K562 (cell line): Measurements from ENCODE around the gene DLGAP5. TPM values are rescaled to one million over a fixed set of nuclear protein-coding genes. Genes with fewer than 3 reads are reported as not detected.

Experiments
- ATAC-seq: fragments of 200-7000 bp; cut with Tn5 transposase; 3 replicates; pipeline ENCODE4 v1.9.1; 2020; ENCODE audit warnings: moderate library complexity
- BruUV-seq: library from RNA; stranded (reverse); fragments of 400-500 nt; replicated peaks from 2 replicates; lab custom pipeline; 2021; lab: Mats Ljungman, UMichigan
- CTCF ChIA-PET: fragments of 300-600 bp; formaldehyde crosslinking; extraction: SDS; loops from one replicate; lab custom pipeline; 2021; ENCODE audit warnings: low intra/inter-chr PET ratio; lab: Yijun Ruan, JAX
- POLR2A ChIA-PET: fragments of 300-600, 350-650 bp; sonication (Branson Sonifier 250); formaldehyde crosslinking; extraction: SDS; loops from one replicate; lab custom pipeline; 2021; ENCODE audit warnings: antibody characterized with exemption, inconsistent platforms; lab: Yijun Ruan, JAX
- DNase-seq, 4 experiments: peaks; one replicate each; pipeline versions ENCODE4 v3.0.0 to v3.0.0-alpha.2; 2011 to 2018; ENCODE audit warnings: low spot score in 3 of 4, mixed read lengths in 3 of 4; ENCODE audit errors: extremely low read depth in 1 of 4
- FAIRE-seq: peaks from 2 replicates; lab custom pipeline; 2011; peaks lifted over from hg19 to GRCh38; lab: Jason Lieb, UNC
- H2AFZ ChIP-seq: 2 replicates; pipeline ENCODE4 v1.6.0; 2011; ENCODE audit warnings: low read depth, low read length, control low read depth, inconsistent platforms
- H3K27ac ChIP-seq: fragments of 200-600 bp; 3 replicates; pipeline ENCODE4 v1.8.0; 2011; ENCODE audit warnings: low read depth, mild to moderate bottlenecking, control low read depth, inconsistent platforms, low read length, moderate library complexity, mixed read lengths; ENCODE audit errors: extremely low read depth
- H3K27me3 ChIP-seq, 2 experiments: fragments of 300-600 bp in 1 of 2; 2 replicates in 1 of 2; 3 replicates in 1 of 2; pipeline versions ENCODE4 v1.6.0 to v1.8.0; 2011; ENCODE audit warnings: inconsistent platforms in 2 of 2, low read length in 2 of 2, mild to moderate bottlenecking in 1 of 2, mixed read lengths in 1 of 2, moderate library complexity in 1 of 2; ENCODE audit not compliant: control insufficient read depth in 2 of 2, insufficient read depth in 2 of 2
- H3K36me3 ChIP-seq: fragments of 300-600 bp; 3 replicates; pipeline ENCODE4 v1.8.0; 2011; ENCODE audit warnings: mild to moderate bottlenecking, low read length, inconsistent platforms; ENCODE audit not compliant: control insufficient read depth, insufficient read depth
- H3K4me1 ChIP-seq, 2 experiments: fragments of 200-600 bp in 1 of 2; replicated peaks in 1 of 2; 2 replicates in 1 of 2; 3 replicates in 1 of 2; pipeline versions ENCODE4 v1.5.1 to v1.8.0; 2011; ENCODE audit warnings: inconsistent platforms in 2 of 2, low read length in 2 of 2, mild to moderate bottlenecking in 1 of 2, mixed read lengths in 1 of 2, moderate library complexity in 1 of 2; ENCODE audit not compliant: control insufficient read depth in 2 of 2, insufficient read depth in 2 of 2
- H3K4me2 ChIP-seq: 2 replicates; pipeline ENCODE4 v1.6.1; 2011; ENCODE audit warnings: low read length, control low read depth, inconsistent platforms, mixed read lengths; ENCODE audit not compliant: insufficient read depth
- H3K4me3 ChIP-seq: fragments of 200-600 bp; sonication (generic), shearing (Covaris generic); 2 replicates; pipeline ENCODE4 v1.5.1; 2016; ENCODE audit warnings: control low read depth, inconsistent platforms
- H3K79me2 ChIP-seq: fragments of 200-600 bp; 3 replicates; pipeline ENCODE4 v1.8.0; 2011; ENCODE audit warnings: low read length, inconsistent platforms; ENCODE audit not compliant: control insufficient read depth, insufficient read depth
- H3K9ac ChIP-seq, 2 experiments: 2 replicates each; pipeline versions ENCODE4 v1.6.0 to v1.6.1; 2011; ENCODE audit warnings: low read depth in 2 of 2, low read length in 2 of 2, control low read depth in 1 of 2, inconsistent platforms in 1 of 2, mild to moderate bottlenecking in 1 of 2, mixed read lengths in 1 of 2; ENCODE audit not compliant: insufficient read depth in 1 of 2
- H3K9me1 ChIP-seq: one replicate; pipeline ENCODE4 v1.6.0; 2011; ENCODE audit warnings: inconsistent platforms, mild to moderate bottlenecking, low read length, moderate library complexity; ENCODE audit not compliant: control insufficient read depth, insufficient read depth
- H3K9me3 ChIP-seq: replicated peaks from 2 replicates; pipeline ENCODE4 v1.5.1; 2011; ENCODE audit warnings: low read depth, low read length, inconsistent platforms; ENCODE audit not compliant: control insufficient read depth, insufficient read depth
- H4K20me1 ChIP-seq: replicated peaks from 2 replicates; pipeline ENCODE4 v1.6.1; 2011; ENCODE audit warnings: low read length, inconsistent platforms, mixed read lengths; ENCODE audit not compliant: control insufficient read depth, insufficient read depth
- ETV5 ChIP-seq: sonication (generic); formaldehyde crosslinking; IDR thresholded peaks from 2 replicates; pipeline ENCODE4 v1.4.0; 2020; ENCODE audit warnings: low read depth, mild to moderate bottlenecking, missing genetic modification reagents
- KLF1 ChIP-seq: fragments of 450-650 bp; IDR thresholded peaks from 2 replicates; pipeline ENCODE4 v1.6.1; 2016; ENCODE audit warnings: missing genetic modification characterization, missing compliant biosample characterization
- NR2C1 ChIP-seq, 2 experiments: fragments of 450-650 bp; IDR thresholded peaks; 2 replicates each; pipeline ENCODE4 v1.6.1; 2017; ENCODE audit warnings: mild to moderate bottlenecking in 2 of 2, antibody characterized with exemption in 1 of 2, inconsistent platforms in 1 of 2, missing compliant biosample characterization in 1 of 2, missing genetic modification characterization in 1 of 2
- NR2C2 ChIP-seq, 2 experiments: fragments of 200-800 bp in 1 of 2; sonication (Bioruptor generic) in 1 of 2; sonication (generic) in 1 of 2; formaldehyde crosslinking in 1 of 2; IDR thresholded peaks; 2 replicates each; pipeline versions ENCODE4 v1.6.1 to v1.8.0; 2016 to 2022; ENCODE audit warnings: mild to moderate bottlenecking in 1 of 2, missing compliant biosample characterization in 1 of 2, missing genetic modification characterization in 1 of 2, missing genetic modification reagents in 1 of 2
- ZNF24 ChIP-seq: fragments of 450-650 bp; IDR thresholded peaks from 2 replicates; pipeline ENCODE4 v1.6.1; 2016
- WGBS: fragments of 100-300 bp; shearing (Covaris generic); methylation state at CpG from one replicate; pipeline ENCODE4 v1.1.6; 2016; ENCODE audit warnings: low coverage, mixed read lengths; ENCODE audit not compliant: insufficient coverage; ENCODE audit errors: missing lambda C conversion rate; 5-methylcytosine and 5-hydroxymethylcytosine counted together
- in situ Hi-C: fragments of 300-500 bp; cut with MboI; formaldehyde crosslinking; loops from 4 replicates; pipeline ENCODE4 v1.15.0; 2018; ENCODE audit warnings: inconsistent platforms, mixed read lengths
- intact Hi-C: fragments of 100-400 bp; cut with micrococcal nuclease; formaldehyde crosslinking; loops from 2 replicates; pipeline ENCODE4 v1.14.2; 2022
- polyA plus RNA-seq, 8 experiments: library from polyadenylated mRNA; depleted of rRNA in 4 of 8; stranded (reverse) in 5 of 8; unstranded in 3 of 8; fragments of >200 nt; fragmentation: Nextera tagmentation in 2 of 8; fragmentation: Illumina TruSeq in 1 of 8; extraction: Ambion mirVana in 2 of 8; extraction: Trizol in 1 of 8; gene quantifications; 2 replicates each; pipeline versions ENCODE4 v1.2.1 to v1.2.3, GENCODE V29; 2011 to 2014; ENCODE audit warnings: inconsistent platforms in 1 of 8, missing spikeins in 1 of 8
- total RNA-seq, 7 experiments: library from RNA; depleted of rRNA in 6 of 7; stranded (reverse); fragments of >200 nt in 6 of 7; fragmentation: Illumina TruSeq in 2 of 7; extraction: Trizol in 2 of 7; gene quantifications; 2 replicates each; pipeline versions ENCODE4 v1.2.1 to v1.2.3, GENCODE V29; 2011 to 2021; ENCODE audit warnings: low replicate concordance in 1 of 7
- TF ChIP-seq, protein P1 (sequence below): fragments of 250-450 bp; sonication (Bioruptor Pico); IDR thresholded peaks from 2 replicates; pipeline ENCODE4 v1.8.0; 2021; ENCODE audit warnings: borderline replicate concordance, mild to moderate bottlenecking, moderate library complexity; ENCODE audit not compliant: poor library complexity, severe bottlenecking
- TF ChIP-seq, protein P2 (sequence below): sonication (generic); formaldehyde crosslinking; IDR thresholded peaks from 2 replicates; pipeline ENCODE4 v1.8.0; 2022; ENCODE audit warnings: mild to moderate bottlenecking, low read depth, missing genetic modification reagents
- TF ChIP-seq, protein P3 (sequence below): sonication (generic); formaldehyde crosslinking; IDR thresholded peaks from 2 replicates; pipeline ENCODE4 v1.8.0; 2023; ENCODE audit warnings: mild to moderate bottlenecking, missing genetic modification reagents

The DLGAP5 gene
- total and polyA plus RNA-seq, 9 of the 15 experiments (the other 6 are each of a cell fraction or from before 2014, with no cell fraction given) = 39.1 to 80.0 (median 59.9) TPM

DNA sequence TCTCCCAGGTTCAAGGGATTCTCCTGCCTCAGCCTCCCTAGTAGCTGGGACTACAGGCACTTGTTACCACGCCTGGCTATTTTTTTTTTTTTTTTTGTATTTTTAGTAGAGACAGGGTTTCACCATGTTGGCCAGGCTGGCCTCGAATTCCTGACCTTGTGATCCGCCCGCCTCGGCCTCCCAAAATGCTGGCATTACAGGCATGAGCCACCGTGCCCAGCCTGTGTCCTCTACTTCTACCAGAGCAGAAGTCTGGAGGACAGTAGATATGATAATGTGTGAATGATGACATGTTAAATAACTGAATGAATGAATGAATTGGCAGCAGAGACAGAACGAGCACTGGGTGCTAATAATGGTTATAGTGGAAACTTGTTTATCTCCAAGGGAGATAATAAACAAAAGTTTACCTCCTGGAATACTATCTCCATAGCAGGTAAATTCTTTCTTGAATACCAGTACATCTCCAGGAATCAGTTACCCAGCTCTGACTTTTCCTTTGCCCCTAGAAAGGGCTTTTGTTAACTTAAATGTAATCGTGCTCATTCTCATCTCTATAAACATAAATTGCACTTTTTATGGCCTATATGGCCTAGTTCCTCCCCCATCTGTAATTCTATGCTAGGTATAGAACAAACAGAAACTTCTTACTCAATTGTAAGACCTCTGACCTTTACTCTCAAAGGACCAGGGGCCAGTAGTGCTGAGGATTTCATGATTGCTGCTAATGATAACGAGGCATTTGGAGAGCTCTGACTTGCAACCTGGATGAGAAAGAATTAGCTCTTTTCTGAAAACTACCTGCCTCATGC, 69.6 kb downstream of the DLGAP5 start:
- TF ChIP-seq ETV5 (CRISPR knock-in tag) = no peak
- TF ChIP-seq, protein P1, sequence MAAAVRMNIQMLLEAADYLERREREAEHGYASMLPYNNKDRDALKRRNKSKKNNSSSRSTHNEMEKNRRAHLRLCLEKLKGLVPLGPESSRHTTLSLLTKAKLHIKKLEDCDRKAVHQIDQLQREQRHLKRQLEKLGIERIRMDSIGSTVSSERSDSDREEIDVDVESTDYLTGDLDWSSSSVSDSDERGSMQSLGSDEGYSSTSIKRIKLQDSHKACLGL (CRISPR knock-in tag) = no peak
- TF ChIP-seq NR2C2 (CRISPR knock-in tag; IDR thresholded peaks at IDR 0.05) = no peak
- peak; percentile 68 for TF ChIP-seq NR2C2 (tag; IDR thresholded peaks at IDR 0.05)
- TF ChIP-seq KLF1 (tag) = no peak
- TF ChIP-seq NR2C1 (IDR thresholded peaks at IDR 0.05) = peak; percentile 43; the same call in 1 of the 2 replicates
- peak; percentile 66 for TF ChIP-seq NR2C1 (tag; IDR thresholded peaks at IDR 0.05)
- TF ChIP-seq, protein P2, sequence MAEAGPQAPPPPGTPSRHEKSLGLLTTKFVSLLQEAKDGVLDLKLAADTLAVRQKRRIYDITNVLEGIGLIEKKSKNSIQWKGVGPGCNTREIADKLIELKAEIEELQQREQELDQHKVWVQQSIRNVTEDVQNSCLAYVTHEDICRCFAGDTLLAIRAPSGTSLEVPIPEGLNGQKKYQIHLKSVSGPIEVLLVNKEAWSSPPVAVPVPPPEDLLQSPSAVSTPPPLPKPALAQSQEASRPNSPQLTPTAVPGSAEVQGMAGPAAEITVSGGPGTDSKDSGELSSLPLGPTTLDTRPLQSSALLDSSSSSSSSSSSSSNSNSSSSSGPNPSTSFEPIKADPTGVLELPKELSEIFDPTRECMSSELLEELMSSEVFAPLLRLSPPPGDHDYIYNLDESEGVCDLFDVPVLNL = no peak
- TF ChIP-seq ZNF24 = 0 out of 2 replicates have a peak, but pooled peaks have one; percentile 65
- TF ChIP-seq, protein P3, sequence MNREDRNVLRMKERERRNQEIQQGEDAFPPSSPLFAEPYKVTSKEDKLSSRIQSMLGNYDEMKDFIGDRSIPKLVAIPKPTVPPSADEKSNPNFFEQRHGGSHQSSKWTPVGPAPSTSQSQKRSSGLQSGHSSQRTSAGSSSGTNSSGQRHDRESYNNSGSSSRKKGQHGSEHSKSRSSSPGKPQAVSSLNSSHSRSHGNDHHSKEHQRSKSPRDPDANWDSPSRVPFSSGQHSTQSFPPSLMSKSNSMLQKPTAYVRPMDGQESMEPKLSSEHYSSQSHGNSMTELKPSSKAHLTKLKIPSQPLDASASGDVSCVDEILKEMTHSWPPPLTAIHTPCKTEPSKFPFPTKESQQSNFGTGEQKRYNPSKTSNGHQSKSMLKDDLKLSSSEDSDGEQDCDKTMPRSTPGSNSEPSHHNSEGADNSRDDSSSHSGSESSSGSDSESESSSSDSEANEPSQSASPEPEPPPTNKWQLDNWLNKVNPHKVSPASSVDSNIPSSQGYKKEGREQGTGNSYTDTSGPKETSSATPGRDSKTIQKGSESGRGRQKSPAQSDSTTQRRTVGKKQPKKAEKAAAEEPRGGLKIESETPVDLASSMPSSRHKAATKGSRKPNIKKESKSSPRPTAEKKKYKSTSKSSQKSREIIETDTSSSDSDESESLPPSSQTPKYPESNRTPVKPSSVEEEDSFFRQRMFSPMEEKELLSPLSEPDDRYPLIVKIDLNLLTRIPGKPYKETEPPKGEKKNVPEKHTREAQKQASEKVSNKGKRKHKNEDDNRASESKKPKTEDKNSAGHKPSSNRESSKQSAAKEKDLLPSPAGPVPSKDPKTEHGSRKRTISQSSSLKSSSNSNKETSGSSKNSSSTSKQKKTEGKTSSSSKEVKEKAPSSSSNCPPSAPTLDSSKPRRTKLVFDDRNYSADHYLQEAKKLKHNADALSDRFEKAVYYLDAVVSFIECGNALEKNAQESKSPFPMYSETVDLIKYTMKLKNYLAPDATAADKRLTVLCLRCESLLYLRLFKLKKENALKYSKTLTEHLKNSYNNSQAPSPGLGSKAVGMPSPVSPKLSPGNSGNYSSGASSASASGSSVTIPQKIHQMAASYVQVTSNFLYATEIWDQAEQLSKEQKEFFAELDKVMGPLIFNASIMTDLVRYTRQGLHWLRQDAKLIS (CRISPR knock-in tag) = no peak
- TF ChIP-seq, all 486 proteins: peak for 3
- Histone ChIP-seq H3K9me1 (no peaks in the 10 kb centered on the region), H3K4me1 (peaks cover 13 to 24% of the 10 kb centered on the region in 2 experiments), H4K20me1 (no peaks in the 10 kb centered on the region), H3K27me3 (no peaks in the 10 kb centered on the region), H3K4me3 (no peak overlapping the region), H3K9me3 (no peaks in the 10 kb centered on the region), H2AFZ (0 out of 2 replicates have a peak overlapping the region, but pooled peaks have one; percentile 28), H3K4me2 (no peak overlapping the region), H3K9ac (no peak overlapping the region), H3K27ac (no peak overlapping the region), H3K36me3 (no peaks in the 10 kb centered on the region), H3K79me2 (no peaks in the 10 kb centered on the region)
- FAIRE-seq = no peak
- 0 out of 3 replicates have a peak, but pooled peaks have one; percentile 17 for ATAC-seq
- in situ Hi-C loops (no loop called here), intact Hi-C loops (no loop called here)
- CTCF ChIA-PET = interaction anchor here (0.6 kb wide), 1 partner anchor 109 kb away, joined by 3 read pairs; no protein-coding TSS in a partner anchor
- no TSS peak for BruUV-seq
- 48% methylated on average over 6 of the region's 9 CpGs for WGBS
- POLR2A ChIA-PET = interaction anchor here (0.6 to 0.7 kb wide), 2 partner anchors 18 to 69 kb away, joined by 3 read pairs; no protein-coding TSS in a partner anchor
- no peak for DNase-seq
